GM12801 (cell line): ENCODE data around the gene LARP1.

ENCODE experiments used
- CTCF ChIP-seq: IDR thresholded peaks from one replicate; pipeline ENCODE4 v1.5.1; 2011; ENCODE audit warnings: control low read depth; ENCODE audit not compliant: insufficient read length; ENCODE audit errors: extremely low read depth

Gene LARP1

GRCh38 chr5:154762261-154762660 lies 7.1 kb downstream of the LARP1 start:
- TF ChIP-seq CTCF = no peak

DNA sequence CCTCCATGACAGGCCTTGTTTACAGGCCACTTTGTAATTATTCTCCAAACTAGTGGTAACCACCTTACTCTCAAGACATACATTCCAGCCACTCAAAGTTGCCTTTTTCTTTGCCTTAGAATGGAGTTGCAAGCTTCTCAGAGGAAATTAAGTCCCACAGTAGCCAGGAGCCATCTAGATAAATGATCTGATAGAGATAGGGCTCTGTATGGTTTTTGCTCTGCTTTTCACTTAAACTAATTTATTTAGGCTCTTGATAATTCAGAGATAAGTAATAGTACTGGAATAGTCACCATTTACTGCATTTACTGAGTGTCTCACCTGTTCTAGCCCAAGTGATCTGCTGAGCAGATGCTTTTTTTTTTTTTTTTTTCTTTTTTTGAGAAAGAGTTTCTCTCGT lies 7.5 kb downstream of the LARP1 start:
- no peak for TF ChIP-seq CTCF

DNA sequence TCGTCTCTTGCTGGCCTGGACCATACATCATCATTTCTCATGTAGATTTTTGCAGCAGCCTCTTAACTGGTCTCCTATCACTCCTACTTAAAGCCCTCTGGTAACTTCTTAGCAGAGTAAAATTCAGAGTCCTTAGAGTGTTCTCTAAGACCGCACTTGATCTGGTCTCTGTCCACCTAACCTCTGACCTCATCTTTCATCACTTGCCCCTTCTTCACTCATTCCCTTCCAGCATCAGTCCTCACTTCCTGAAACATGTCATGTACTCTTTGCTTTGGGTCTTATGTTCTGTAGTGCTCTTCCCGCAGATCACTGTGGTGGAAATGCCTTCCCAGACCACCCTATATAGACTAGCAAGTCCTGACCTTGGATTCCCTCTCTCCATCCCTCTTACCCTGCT lies 9.8 kb downstream of the LARP1 start:
- no peak for TF ChIP-seq CTCF

- TF ChIP-seq CTCF = no peak
These were observed 10.3 kb downstream of the LARP1 start for GRCh38 chr5:154765396-154765925.

DNA sequence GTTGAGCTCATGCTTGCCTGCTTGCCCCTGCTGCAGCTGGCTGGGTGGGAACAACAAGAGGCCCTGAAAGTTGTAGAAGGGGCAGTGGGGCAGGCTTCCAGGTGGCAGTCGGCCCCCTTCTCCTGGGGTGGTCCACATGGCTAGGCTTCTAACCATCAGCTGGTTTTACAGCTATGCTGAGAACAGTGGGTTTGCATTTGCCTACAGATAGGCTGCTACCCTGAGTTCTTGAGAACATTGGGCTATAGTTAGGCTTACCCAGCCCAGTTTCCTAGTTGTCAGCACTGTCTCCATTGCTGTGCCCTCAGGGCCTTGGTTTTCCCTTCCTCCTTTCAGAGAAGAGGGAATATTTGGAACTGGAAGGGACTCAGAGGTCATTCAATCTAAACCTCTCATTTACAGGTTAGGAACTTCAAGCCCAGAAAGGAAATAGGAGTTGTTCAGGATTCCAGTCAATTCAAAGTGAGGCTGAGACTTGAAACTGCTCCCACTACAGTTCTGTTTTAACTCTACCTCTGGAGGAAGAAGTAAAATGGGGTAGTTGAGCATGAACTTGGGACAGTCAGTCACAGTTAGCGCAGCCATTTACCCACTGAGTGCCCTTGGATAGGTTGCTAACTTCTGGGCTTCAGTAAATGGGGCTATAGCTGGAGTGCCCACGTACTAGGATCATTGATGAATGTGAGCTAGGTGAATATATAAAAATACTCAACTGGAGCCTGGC lies 11.5 kb downstream of the LARP1 start:
- TF ChIP-seq CTCF = no peak

GRCh38 chr5:154767576-154767975 lies 12.4 kb downstream of the LARP1 start:
- no peak for TF ChIP-seq CTCF

DNA sequence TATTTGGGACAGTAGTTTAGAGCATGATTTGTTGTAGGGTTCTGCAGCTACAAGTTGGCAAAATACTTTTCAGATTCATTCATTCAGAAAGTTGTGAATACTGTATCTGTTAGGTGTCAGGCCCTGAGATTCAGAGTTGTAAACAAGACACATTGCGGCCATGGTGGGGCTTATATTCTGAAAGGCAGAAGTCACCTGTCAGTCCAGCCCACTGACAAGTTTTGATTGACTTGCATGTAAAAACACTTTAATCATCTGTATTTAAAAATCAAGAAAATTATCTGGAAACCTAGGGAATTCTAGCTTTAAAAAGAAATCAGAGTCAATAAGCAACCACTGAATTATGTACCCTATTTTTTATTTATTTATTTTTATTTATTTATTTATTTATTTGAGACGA lies 13.0 kb downstream of the LARP1 start:
- no peak for TF ChIP-seq CTCF
